Lower leg skin (tissue), 4 donors: ENCODE measurements around the gene MYO10. TPM values are rescaled to one million over a fixed set of nuclear protein-coding genes. Genes with fewer than 3 reads are reported as not detected.

ENCODE experiments used
- DNase-seq, 2 donors: peaks; one replicate each; pipeline ENCODE4 v3.0.0-alpha.2; 2019; ENCODE audit warnings: low spot score in 2 of 2
- H3K4me3 ChIP-seq: fragments of 200-600 bp; sonication (generic); 2 replicates; pipeline ENCODE4 v1.5.1; 2017; ENCODE audit warnings: mild to moderate bottlenecking, low read depth; ENCODE audit not compliant: poor library complexity, severe bottlenecking
- CTCF ChIP-seq, 3 donors: fragments of 450-650 bp; IDR thresholded peaks; one replicate each; pipeline ENCODE4 v1.5.1; 2016; ENCODE audit warnings: antibody characterized with exemption in 3 of 3, mild to moderate bottlenecking in 3 of 3, moderate library complexity in 2 of 3
- POLR2A ChIP-seq, 2 donors: fragments of 450-650 bp; IDR thresholded peaks; one replicate each; pipeline ENCODE4 v1.6.1; 2016 to 2017; ENCODE audit warnings: antibody characterized with exemption in 2 of 2, mild to moderate bottlenecking in 1 of 2, moderate library complexity in 1 of 2
- WGBS, 2 donors: methylation state at CpG; one replicate each; pipeline ENCODE4 v1.1.5; 2018; 5-methylcytosine and 5-hydroxymethylcytosine counted together
- intact Hi-C: fragments of 100-400 bp; cut with DNase I; formaldehyde crosslinking; loops from one replicate; pipeline ENCODE4 v1.15.0; 2023; ENCODE audit warnings: low total_unique reads
- total RNA-seq, 4 donors: library from RNA; depleted of rRNA; stranded (reverse); fragments of >200 nt; gene quantifications; one replicate each; pipeline ENCODE4 v1.1.0, GENCODE V29; 2016

The MYO10 gene
- total RNA-seq, 4 donors from 2014 or later = 34.7 to 57.4 (median 47.3) TPM

GRCh38 chr5:16736158-16736995, 199.7 kb downstream of the MYO10 start:
- intact Hi-C loops = no loop called here
- no peak overlapping the region for H3K4me3 ChIP-seq
- TF ChIP-seq CTCF (IDR thresholded peaks at IDR 0.05) (no peak), POLR2A (IDR thresholded peaks at IDR 0.05) (no peak)
- WGBS, 2 donors = 41 to 47% methylated on average over 14 of the region's 14 CpGs
- DNase-seq = peak; percentile 24 to 81

- TF ChIP-seq POLR2A (IDR thresholded peaks at IDR 0.05) = no peak
- no peak overlapping the region for H3K4me3 ChIP-seq
- intact Hi-C loops = no loop called here
- WGBS, 2 donors = 55% methylated on average over 15 of the region's 15 CpGs
- DNase-seq = peak in 1 of 2 donors; percentile 36
Observed at GRCh38 chr5:16735101-16736060, 200.7 kb downstream of the MYO10 start.

- TF ChIP-seq CTCF (IDR thresholded peaks at IDR 0.05) = no peak
- no peak for TF ChIP-seq POLR2A (IDR thresholded peaks at IDR 0.05)
- DNase-seq = peak in 1 of 2 donors; percentile 72
- no peak overlapping the region for H3K4me3 ChIP-seq
- WGBS, 2 donors = 79 to 84% methylated on average over 12 of the region's 12 CpGs
- intact Hi-C loops = no loop called here
Observed at GRCh38 chr5:16733331-16734006, 202.6 kb downstream of the MYO10 start.

DNA sequence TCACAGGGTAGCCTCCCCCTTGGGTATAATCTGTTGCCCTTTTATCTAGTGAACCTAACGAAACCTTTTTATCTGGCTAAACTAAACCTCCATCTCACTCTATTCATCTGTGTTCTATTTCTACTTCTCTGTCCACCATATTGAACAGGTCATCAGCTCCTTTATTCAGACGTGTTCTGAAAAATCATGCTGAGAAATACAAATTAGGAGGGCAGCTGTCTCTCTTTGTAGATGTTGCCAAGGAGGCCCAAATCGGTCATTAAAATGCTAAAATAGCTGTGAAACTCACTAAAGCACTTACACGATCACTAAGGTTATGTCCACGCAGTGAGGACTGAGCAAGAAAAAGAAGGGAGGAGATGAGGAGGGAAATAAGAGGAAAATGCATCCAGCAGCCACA, 203.7 kb downstream of the MYO10 start:
- intact Hi-C loops = no loop called here
- WGBS, 2 donors = 85 to 94% methylated on average over 5 of the region's 5 CpGs
- TF ChIP-seq CTCF (IDR thresholded peaks at IDR 0.05) (no peak), POLR2A (IDR thresholded peaks at IDR 0.05) (no peak)
- no peak for DNase-seq
- no peak overlapping the region for H3K4me3 ChIP-seq

DNA sequence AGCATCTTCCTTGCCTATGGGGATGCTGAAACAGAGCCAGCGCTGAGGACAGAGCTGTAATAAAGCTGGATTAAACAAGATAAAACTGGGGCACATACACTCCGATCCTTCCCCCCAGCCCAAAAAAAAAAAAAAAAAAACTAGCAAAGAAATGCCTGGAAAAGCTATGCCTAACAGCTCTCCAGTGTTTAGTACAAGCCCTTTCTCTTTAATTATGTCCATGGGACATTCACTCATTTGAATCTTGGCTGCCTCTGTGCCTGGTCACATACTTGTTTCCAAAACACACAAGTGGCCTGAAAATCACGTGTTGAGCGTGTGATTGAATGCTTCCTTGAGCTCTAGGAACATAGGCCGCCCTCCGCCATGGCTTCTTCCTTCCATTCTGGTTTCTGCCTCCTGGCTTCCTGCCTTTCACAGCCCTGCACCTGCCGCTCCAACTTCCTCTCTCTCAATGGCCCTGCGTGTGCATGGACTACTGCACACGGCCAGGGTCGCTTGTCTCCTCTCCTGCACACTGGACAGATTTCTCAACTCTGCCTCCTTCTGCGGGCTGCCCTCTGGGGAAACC, 208.2 kb downstream of the MYO10 start:
- WGBS, 2 donors = 36 to 38% methylated on average over 11 of the region's 11 CpGs
- TF ChIP-seq CTCF (IDR thresholded peaks at IDR 0.05) (no peak), POLR2A (IDR thresholded peaks at IDR 0.05) (no peak)
- H3K4me3 ChIP-seq = no peak overlapping the region
- intact Hi-C loops = no loop called here
- DNase-seq = peak; percentile 53 to 87
